GM19023 (cell line): ENCODE measurements around the gene STIL.

Experiments used
- ATAC-seq: cut with Tn5 transposase; IDR thresholded peaks from one replicate; pipeline ENCODE4 v1.9.1; 2021; ENCODE audit warnings: mild to moderate bottlenecking, moderate library complexity; ENCODE audit not compliant: unreplicated experiment

Gene STIL

GRCh38 chr1:47238935-47239592 lies 74.9 kb downstream of the STIL start:
- no peak for ATAC-seq

DNA sequence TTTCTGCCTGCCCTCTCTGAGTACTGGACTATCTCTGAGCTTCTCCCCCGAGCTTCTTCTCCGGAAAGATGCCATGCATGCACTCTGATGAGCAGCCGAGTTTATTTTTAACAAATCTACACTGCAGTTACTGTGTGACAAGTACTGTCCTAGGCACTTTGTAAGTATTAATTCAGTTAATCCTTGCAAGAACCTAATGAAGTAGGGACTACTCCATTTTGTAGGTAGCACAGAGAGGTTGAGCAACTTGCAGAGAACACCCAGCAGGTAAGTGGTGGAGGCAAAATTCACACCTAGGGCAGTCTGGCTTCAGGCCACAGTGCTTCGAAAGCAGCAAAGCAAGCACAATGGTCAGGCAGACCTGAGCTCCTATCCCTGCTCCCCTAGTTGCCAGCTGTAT lies 78.1 kb downstream of the STIL start:
- ATAC-seq: no peak

GRCh38 chr1:47235241-47235681 lies 78.7 kb downstream of the STIL start:
- no peak for ATAC-seq

- ATAC-seq: no peak
Observed at GRCh38 chr1:47233186-47233585, 80.8 kb downstream of the STIL start.

DNA sequence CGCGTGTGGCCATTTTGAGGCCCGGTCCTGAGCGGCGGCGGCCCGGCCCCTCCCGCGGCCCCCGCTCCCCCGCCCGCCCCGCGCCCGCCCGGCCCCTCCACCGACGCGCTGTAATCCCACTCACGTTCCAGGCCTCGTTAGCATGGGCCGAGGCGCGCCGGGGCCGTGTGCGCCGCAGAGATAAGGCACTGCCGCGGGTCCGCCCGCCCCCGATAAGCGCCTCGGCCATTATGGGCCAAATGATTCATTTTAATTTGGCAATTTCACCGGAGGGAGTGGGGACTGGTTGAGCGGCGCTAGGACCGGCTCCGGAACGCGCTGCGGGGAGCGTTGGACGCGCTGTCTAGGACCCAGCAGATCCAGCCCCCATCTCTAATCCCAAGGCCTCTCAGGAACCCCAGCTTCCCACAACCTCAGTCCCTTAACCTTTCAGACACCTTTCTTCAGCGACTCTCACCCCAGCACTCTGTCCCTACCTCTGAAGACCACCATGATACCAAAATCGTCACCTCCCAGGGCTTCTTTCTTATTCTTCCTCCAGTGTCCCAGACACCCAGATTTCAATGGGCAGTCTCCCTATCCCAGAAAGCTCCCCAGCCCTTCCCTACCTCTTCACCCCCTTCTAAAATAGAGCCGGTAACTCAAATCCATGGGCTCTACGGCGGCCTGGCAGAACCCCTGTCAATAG lies 81.6 kb downstream of the STIL start, which contains the start of gene TAL1:
TSS of gene TAL1 (minus strand) at position 39 of the 688 bp plus-strand sequence. CDS start 6,337 bp downstream, outside the sequence.
- ATAC-seq: no peak

GRCh38 chr1:47231301-47232186 lies 82.4 kb downstream of the STIL start:
- no peak for ATAC-seq

DNA sequence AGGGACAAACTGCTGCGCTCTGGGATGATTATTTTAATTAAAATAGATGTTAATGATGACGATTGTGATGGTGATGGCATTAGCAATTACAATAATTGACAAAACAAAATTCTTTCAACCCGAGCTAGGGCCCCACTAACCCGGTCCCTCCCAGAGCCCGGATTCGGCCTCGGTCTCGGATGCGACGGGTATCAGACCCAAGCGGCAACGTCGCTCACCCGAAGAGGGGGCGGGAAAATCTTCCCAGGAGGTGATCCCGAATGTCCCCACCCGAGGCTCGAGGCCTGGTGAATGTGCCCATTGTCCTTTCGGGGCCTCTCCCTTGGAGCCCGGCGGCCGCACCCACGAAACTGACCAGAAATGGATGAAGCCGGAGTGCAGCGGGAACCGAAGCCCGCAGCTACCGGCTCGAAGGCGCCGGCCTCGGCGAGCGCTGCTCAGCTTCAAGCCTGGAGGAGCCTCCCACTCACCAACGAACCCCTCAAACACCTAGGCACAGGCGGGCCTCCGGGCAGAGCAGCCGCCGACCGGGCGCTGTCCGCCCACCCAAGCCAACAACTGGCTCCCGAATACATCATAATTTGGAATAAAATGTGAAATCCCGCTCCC lies 83.2 kb downstream of the STIL start:
- no peak for ATAC-seq

- no peak for ATAC-seq
Observed at GRCh38 chr1:47229886-47230691, 83.9 kb downstream of the STIL start.

GRCh38 chr1:47229031-47229885 lies 84.7 kb downstream of the STIL start:
- ATAC-seq: no peak

- ATAC-seq: no peak
Observed at GRCh38 chr1:47228644-47229030, 85.3 kb downstream of the STIL start.

- ATAC-seq: no peak
Observed at GRCh38 chr1:47227341-47228232, 86.4 kb downstream of the STIL start.

GRCh38 chr1:47226839-47227215 lies 87.1 kb downstream of the STIL start:
- ATAC-seq: no peak

GRCh38 chr1:47226121-47226838 lies 87.7 kb downstream of the STIL start:
- ATAC-seq: no peak

- ATAC-seq: no peak
Observed at GRCh38 chr1:47225430-47226100, 88.4 kb downstream of the STIL start.

DNA sequence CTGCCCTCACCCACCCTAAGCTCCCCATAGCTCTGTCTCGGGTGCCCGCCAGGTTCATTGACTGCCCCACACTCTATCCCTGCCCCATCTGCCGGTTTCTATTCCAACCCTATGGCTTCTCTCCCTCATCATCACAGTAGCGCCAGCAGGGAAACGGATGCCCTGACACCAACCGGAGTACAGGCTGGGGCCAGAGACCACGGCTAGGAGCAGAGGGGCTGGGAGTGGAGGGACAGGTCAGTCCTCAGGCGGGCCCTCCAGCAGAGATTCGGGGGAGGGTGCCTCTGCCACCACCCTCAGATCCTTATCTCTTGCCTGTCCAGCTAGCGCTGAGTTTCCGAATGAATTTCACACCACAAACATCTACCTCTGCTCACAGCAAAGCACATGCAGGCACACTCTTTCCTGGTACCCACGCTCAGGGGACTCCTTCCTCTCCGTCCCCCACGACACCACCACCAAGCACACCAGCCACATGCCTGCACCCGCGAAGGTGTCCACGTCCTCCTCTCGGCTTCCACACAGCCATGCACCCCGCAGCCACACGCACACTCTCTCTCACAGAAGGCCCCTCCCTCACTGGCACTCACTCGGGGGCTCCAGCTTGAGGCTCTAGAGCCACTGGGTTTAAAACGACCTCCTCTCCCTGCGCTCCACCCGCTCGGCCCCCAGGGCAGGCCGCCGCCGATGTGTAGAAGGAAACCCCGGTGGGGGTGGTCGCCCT lies 89.1 kb downstream of the STIL start:
- no peak for ATAC-seq

DNA sequence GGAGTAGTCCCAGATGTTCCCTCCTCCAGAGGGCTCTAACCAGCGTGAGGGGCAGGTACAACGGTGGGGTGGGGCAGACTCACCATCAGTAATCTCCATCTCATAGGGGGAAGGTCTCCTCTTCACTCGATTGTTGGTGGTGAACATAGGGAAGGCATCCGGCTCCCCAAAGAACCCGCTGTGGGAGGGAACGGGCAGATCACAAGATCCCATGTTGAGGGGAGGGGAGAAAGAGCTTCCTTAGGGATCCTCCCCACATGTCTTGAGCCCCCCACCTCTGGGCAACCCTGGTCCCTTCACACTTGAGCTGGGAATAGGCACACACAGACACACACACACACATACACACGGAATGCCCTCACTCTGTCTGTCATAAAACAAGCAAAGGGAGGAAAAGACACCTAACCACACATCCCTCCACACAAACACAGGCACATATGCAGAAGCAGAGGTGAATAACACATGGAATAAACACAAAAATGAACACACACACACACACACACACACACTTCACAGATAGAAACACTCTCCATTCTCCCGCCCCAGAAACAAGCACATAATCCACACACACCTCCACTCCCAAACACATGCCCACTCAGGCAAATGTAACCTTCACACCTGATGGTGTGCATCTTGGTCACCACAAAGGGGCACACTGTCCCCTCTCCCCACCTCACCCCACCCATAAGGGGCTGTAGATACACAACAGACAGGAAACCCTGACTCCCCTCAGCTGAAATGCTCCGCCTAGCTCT lies 89.8 kb downstream of the STIL start:
- ATAC-seq: no peak
